NCI-H524 (cell line): ENCODE data around the gene SRRM3.
"Not testable (repeated sequence)": the region's sequence is repeated elsewhere in the genome, so short reads cannot be mapped to it uniquely, and the experiment has no call there.

Source experiments
- DNase-seq, 2 experiments: peaks; one replicate each; lab custom pipeline; 2025; lab: John Stamatoyannopoulos, UW

The SRRM3 gene

DNA sequence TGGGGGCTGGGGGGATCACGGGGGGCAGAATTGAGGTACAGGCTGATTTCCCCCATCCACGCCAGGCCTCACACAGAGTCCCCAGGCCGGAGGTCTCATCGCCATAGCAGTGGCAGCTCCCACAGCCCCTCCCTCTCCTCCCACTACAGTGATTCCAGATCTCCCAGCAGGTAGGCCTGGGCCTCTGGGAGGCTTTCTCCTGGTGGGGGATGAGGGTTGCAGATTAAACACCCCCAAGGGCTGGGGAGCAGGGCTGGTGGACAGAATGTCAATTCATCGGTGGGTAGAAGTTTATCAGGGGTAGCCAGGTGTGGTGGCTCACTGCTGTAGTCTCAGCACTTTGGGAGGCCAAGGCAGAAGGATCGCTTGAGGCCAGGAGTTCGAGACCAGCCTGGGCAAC lies 63.6 kb downstream of the SRRM3 start:
- no peak for DNase-seq

DNA sequence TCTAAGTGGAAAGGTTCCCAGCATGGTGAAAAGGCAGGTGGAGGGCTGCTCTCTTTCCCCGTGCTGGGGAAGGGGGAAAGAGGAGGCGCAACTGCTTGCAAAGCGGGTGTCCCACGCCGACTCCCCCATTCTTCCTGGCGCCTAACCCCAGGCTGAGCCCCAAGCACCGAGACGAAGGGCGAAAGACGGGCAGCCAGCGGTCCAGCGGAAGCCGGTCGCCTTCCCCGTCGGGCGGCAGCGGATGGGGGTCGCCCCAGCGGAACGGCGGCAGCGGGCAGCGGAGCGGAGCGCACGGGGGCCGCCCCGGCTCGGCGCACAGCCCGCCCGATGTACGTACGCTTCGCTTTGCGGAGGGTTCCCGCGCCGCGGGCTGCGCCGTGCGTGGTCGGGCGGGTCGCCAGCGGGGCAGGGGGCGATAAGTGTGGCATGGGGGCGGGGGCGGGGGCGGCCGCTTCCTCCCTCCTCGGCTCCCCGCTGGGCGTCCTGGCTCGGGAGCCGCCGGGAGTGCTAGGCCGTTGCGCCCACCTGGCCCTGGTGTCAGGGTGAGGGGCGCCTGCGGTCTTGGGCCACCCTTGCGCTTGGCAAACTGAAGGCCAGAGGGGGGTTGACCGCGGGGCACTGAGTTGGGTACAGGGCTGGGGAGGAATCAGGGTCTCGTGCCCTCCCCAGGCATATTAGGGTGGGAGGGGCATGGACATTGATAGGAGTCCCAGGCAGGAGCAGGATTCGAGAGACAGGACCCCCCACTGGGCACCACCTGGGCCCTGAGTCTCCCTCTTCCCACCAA lies 65.6 kb downstream of the SRRM3 start:
- DNase-seq, result no peak

DNA sequence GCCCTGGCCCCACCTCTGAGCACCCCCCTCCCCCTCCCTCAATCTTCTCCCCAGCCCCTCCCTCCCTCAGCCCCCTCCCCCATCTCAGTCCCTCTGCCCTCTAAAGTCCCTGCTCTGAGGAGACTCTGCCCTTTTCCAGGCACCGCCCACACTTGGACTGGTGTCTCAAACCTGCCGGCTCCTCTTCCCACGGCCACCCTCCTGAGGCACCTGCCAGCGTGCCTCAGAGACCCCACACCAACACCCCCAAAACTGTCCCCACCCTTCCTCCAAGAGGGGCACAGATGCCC lies 66.1 kb downstream of the SRRM3 start:
- no peak for DNase-seq

DNA sequence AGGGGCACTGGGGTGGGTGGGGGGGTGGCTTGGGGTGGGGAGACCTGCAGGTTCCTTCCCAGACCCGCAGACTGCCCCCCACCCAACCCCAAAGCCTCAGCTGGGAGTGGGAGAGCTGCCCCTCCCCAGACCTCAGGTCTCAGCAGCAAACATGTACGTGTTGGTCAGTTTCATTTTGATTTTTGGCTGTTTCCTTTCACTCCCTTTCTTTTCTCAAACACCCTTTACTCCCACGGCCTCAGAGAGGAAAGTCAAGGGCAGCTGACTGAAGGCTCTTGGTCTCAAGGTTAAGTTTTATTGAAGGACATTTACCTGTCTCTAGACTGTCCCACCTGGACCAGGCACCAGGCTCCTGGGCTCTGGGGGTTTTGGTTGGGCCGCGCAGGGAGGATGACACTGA lies 66.7 kb downstream of the SRRM3 start:
- no peak for DNase-seq

DNA sequence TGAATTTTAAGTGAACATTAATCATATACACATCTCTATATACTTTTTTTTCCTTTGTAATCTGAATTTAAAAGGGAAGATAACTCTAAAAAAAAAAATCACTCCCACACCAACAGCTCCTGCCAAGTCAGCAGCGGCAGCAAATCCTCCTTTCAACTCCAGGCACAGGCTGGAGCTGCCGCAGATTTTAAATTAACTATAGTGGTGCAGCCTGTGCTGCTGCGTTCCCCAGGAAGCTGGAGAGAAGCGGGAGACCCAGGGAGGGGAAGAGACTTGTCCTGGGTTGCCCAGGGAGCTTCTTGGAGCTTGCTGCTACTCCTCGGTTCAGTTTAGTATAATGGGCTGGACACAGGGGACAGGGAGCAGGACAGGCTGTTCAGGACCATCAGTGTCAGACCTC lies 68.2 kb downstream of the SRRM3 start:
- DNase-seq, result no peak

DNA sequence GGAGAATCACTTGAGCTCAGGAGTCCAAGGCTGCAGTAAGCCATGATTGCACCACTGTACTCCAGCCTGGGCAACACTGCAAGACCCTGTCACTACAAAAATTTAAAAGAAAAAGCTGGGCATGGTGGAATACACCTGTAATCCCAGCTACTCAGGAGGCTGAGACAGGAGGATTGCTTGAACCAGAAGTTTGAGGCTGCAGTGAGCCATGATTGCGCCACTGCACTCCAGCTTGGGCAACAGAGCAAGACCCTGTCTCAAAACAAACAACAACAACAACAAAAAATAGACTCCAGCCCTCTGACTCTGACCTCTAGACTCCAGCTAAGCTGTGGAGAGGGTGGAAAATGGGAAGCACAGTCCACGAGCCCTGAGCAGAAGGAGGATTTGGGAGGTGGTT lies 69.7 kb downstream of the SRRM3 start:
- DNase-seq, result not testable (repeated sequence)

DNA sequence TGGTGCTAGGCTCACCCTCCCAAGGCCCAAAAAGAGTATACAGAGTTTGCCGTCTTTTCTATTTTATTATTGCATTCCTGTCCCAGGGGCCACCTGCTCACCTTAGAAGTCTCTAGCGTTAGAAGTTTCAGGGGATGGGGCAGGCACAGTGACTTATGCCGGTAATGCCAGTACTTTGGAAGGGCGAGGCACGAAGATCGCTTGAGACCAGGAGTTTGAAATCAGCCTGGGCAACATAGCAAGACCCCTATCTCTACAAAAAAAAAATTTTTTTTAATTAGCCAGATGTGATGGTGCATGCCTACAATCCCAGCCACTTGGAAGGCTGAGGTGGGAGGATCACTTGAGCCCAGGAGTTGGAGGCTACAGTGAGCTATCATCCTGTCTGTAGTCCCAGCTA lies 70.4 kb downstream of the SRRM3 start:
- DNase-seq, result no peak

DNA sequence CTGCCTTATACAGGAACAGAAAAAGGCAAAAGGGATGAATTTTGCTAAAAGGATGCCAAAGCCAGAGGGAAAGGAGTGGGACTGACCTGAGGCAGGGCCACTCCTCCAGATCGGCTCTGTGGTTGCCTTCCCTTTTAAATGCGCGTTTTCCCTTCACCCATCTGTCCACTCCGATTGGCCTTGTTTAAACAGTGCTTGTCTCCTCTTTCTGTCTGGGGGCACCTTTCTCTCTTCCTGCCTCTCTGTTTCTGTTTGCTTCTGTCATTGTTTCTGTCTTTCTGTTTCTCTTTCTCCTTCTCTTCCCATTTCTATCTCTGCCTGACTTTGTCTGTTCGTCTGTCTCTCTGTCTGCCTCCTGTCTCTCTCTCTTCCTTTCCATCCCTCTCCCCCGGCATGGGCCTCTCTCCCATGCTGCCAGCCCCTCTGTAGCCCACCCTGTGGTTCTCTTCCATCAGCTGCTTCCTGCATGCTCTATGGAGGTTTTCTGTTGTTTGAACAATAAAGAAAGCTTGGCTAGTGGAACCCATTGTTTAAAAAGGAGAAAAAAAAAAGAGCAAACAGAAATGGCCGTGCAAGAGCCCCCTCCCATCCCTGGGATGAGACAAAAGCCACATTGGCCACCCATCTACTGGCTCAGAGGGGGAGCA lies 71.3 kb downstream of the SRRM3 start:
- DNase-seq, result no peak

DNA sequence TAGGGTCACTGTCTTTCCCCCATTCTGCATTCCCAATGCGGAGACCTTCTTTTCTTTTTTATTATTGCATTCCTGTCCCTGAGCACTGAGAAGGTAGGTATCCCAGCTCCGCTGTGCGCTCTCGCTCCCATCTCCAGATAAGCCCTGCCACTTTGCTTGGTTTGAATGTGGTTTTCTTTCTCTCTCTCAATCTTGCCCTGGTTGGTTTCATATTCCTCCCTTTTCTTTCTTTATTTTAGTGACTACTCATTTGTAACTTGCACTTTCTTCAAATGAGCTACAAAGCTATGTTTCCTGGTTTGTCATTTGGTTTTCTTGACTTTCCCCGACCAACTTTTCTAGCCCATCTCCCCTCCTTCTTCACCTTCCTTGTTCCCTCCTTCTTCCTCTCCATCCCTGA lies 71.8 kb downstream of the SRRM3 start:
- no peak for DNase-seq

DNA sequence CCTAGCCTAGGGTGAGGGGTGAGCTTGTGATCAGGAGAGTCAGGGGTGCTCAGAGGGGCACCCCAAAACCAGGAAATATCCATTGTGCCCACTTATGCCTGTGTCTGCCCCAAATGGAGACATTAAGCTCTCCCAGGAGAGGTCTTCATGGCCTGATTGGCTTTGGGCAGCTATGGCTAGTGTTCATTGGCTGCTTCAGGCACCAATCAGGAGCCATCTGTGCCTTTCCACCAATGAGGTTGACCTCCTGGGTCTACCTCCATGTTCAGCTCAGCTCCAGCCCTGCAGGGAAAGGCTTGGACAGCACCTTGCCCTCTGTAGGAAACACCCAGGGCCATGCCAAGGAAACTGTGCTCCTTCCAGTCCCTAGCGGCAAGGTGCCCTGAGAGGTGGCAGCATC lies 76.8 kb downstream of the SRRM3 start:
- DNase-seq, result peak in 1 of 2 experiments; percentile 40

DNA sequence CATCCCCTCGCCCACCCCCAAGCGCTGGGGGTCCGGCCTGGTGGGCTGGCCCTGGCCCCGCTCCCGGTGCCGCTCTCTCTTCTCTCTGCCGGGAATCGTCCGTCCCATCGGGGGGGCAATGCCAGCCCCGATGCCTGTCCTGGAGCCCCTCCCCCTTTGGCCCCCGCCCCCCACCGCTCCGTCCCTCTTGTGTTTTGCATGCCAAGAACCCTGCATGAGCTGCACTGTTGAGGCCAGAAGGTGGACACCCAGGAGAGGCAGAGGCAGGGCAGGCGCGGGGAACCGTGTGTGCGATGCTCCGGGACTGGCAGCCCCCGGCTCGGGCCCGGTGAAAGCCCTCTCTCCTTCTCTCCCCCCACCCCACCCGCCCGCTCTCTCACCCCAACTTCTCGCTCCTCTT lies 78.7 kb downstream of the SRRM3 start:
- no peak for DNase-seq

DNA sequence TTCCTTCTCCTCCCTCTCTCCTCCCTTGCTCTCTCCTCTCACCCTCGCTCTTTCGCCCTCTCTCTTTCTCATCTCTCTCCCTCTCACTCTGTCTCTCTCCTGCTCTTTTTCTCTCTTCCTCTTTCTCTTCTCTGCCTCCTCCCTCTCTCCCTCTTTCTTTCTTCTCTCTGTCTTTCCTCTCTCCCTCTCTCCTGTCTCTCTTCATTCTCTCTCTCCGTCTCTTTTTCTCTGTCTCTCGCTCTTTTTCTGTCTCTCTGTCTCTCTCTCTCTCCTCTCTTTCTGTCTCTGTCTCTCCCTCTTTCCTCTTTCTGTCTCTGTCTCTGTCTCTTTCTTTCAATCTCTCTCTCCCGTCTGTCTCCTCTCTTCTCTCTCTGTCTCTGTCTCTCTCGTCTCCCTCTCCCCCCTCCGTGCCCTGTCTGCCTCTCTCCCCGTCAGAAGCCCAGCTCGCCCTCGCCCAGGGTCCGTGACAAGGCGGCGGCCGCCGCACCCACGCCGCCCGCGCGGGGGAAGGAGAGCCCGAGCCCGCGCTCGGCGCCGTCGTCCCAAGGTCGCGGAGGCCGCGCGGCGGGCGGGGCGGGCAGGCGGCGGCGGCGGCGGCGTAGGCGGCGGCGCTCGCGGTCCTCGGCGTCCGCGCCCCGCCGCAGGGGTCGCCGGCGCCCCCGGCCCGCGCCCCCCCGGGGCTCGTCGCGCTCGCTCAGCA lies 79.5 kb downstream of the SRRM3 start:
- DNase-seq, result no peak

DNA sequence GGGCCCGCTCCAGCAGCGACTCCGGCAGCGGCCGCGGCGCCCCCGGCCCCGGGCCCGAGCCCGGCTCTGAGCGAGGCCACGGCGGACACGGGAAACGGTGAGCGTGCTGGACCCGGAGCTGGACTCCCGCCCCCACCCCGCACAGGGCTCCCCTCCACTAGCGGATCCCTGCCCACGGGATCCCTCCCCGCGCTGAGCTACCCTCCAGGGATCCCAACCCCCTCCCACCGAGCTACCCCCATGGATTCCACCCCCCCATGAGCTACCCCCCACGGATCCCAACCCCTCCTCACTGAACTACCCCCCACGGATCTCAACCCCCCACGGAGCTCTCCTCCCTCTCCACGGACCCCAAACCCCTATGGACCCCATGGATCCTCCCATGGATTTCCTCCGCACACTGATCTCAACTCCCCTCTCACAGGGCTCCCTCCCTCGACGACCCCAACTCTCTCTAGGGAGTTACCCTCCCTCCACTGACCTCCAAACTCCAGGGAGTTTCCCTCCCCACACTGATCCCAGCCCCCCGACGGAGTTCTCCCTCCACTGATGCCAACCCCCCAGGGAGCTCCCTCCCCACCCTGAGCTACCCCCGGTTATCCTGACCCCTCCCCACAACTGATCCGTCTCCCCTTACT lies 80.1 kb downstream of the SRRM3 start:
- no peak for DNase-seq

DNA sequence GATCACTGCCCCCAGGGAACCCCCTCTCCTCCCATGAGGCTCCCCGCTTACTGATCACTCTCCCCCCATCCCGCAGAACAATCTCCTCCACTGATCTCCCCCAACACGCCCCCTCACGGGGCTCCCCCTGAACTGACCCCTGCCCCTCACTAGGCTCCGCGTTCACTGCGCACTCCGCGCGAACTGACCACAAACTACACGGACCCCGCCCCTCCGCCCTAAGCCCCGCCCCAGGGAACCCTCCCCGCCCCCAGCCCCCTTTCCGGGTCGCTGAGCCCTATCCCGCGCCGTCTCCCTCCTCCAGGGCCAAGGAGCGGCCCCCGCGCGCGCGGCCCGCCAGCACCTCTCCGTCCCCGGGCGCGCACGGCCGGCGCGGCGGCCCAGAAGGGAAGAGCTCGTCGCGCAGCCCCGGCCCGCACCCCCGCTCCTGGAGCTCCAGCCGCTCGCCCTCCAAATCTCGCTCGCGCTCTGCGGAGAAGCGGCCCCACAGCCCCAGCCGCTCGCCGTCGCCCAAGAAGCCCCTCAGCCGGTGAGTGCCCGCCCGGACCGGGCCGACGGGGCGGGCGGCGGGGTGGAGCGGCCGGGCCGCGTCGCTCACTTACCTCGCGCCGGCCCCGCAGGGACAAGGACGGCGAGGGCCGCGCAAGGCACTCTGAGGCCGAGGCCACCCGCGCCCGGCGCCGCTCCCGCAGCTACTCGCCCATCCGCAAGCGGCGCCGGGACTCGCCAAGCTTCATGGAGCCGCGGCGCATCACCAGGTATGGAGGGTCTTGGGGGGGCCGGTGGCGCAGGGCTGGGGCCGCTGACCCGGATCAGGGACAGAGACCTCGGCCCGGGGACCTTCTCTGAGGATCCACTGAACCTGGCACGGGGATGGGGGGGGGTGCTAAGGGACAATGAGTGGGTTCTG lies 80.9 kb downstream of the SRRM3 start:
- DNase-seq, result no peak

DNA sequence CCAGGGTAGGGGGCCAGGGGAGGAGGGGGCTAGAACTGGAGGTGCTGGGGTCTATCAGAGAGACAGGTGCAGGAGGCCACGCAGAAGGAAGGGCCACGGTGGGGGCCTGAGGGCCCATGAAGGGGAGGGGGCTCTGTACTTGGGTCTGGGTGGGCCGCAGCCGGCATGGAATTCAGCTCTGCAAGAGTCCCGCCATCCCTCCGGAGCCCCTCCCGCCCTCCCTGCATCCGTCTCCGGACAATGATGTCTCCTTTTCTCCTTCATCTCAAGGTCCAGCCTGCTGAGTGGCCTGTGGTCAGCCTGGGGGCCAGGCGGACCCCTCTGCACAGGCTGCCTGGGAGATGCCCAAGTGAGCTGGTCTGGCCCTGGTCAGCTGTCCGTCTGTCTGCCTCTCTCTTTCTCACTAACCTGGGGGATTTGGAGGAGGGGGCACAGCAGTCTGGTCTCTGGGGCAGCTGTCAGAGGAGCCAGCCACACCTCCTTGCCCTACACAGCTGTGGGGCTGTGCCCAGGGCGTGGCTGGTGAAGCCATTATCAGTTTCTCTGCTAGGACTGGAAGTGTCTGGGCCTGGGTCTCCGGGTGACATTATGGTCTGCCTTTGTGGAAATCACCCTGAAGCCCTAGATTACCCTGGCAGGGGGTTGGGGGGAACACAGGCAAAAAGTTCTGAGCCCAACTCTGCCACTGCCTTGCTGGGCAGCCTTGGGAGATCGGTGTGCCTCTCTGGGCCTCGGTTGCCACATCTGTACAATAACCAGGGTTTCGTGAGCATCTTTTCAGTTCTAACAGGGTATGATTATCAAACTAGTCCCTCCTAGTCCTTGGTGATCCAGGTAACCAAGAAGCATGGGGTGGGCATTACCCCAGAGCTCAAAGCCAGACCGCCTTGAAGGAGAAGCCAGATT lies 81.8 kb downstream of the SRRM3 start:
- DNase-seq, result no peak

DNA sequence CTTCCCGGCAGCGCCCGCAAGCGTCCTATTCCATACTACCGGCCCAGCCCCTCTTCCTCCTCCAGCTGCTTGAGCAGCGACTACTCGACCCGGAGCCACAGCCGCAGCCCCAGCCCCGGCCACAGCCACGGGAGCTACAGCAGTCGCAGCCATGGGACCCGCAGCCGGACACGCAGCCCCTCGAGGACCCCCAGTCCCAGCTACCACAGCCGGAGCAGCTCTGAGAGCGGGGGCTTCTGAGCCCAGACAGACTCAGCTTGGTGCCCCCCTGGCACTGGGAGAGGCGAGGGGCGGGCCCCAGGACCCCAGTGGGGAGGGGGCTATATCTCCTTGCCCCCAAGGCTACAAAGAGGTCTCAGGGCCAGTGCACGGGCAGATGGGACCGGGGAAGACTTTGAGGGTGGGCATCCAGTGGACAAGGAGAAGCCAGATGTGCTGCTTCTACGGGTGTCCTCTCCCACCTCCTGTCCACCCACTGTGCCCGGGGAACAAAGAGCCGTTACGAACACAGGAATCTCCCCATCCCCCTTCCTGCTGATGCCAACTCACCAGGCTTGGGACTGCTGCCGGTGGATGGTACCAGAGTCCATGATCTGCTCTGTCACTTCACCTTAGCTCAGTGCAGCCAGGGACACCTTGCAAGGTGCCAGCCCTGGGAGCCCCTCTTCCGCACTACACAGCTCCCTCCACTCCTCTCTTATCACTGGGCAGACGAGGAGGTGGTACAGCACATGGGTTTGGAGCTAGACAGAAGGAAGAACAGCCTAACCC lies 84.1 kb downstream of the SRRM3 start:
- no peak for DNase-seq

DNA sequence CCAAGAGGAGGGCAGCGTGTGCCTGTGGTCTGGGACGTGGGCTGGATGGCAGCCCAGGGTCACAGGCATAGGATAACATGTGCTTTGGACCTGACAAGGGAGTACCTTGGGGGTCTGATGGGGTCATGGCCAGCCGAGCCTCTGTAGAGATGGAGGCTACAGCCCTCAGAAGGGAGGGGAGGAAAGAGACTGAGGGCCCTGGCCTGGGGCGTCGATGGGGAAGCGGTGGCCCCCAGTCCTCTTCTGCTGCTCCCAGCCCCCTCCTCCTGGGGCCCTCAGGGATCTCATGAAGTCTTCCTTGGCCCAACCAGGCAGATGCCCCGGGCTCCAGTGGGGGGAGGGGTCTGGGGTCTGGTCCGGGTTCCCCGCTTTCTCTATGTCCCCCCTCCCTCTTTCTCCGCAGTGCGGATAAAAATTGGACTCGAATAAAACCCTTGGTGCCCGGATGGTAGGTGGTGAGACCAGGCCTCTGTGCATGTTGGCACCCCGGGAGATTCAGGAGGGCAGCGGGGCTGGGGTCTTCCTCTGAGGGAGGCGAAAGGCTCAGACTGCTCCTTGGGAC lies 85.2 kb downstream of the SRRM3 start:
- no peak for DNase-seq

DNA sequence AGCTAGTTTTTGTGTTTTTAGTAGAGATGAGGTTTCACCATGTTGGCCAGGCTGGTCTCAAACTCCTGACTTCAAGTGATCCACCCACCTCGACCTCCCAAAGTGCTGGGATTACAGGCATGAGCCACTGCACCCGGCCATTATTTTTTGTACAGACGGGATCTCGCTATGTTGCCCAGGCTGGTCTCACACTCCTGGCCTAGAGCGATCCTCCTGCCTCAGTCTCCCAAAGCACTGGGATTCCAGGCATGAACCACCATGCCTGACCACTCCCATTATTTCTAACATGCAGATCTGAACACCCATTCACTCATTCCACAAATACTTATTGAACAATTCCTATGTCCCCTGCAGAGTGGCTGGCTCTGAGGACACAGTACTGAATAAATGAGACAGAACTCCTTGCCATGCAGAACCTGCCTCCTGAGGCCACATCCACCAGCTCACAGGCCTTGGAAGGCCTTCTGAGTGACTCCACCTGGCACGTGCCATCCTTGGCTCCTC lies 89.2 kb downstream of the SRRM3 start:
- not testable (repeated sequence) for DNase-seq
